ENCODE results near the gene CRKL.
A peak's percentile ranks its signal among the peaks of the same experiment; 100 is the strongest.
"Not testable (repeated sequence)": the region's sequence is repeated elsewhere in the genome, so short reads cannot be mapped to it uniquely, and the experiment has no call there.

The CRKL gene

GRCh38 chr22:20916916-20917810 lies at the start of gene CRKL:
TSS of gene CRKL (plus strand) at chr22:20917407. CDS start at chr22:20917935, 528 bp downstream.
- DNase-seq: peak; percentile 92 to 99 (median 98)
- intact Hi-C loops (cut with DNase I): loop anchor here (5.0 to 10.0 kb wide), 4 partner anchors 60 to 422 kb away; partner anchors contain the start of genes KLHL22, LZTR1, PI4KA and SNAP29

GRCh38 chr22:20868025-20868962 lies 48.9 kb upstream of the CRKL start:
- no peak for DNase-seq
- intact Hi-C loops (cut with DNase I): no loop called here

DNA sequence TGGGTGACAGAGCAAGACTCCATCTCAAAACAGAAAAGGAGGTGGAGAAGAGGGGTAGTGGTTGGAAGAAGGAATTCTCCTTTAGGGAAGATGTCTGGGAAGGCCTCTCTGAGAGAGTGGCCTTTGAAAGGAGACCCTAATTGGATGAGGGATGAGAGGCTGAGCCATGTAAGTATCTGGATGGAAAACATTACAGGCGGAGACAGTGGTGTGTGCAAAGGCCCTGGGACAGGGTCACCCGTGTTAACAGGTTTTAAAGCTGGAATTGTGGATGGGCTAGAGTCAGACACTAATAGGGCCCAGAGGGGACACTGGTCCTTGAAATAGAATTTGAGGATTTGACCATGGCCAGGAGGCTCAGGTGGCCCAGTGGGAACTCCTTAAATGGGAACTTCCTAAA lies 48.0 kb upstream of the CRKL start:
- DNase-seq: peak in 1 of 42 donors; percentile 19
- intact Hi-C loops (cut with DNase I): no loop called here

- intact Hi-C loops (cut with DNase I): no loop called here
These were observed 44.0 kb upstream of the CRKL start for GRCh38 chr22:20873214-20873613.

DNA sequence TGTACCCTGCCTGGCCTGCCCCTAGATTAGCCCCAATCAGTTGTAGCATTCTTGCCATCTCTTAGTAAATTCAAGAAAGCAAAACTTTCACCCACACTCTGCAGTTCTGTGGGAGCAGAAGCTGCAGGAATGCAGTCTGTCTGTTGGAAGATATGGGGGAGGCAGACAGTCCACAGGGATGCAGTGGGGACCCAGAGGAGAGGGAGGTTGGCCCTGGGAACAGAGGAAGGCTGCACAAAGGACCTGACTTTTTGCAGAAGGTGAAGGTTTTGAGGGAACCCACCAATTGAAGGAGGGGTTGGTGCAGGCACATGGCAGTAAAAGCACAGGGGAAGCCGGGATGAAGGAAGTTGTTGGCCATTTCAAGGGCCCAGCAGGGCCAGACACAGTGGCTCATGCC lies 41.9 kb upstream of the CRKL start:
- no peak for DNase-seq
- intact Hi-C loops (cut with DNase I): no loop called here

More at GRCh38 chr22:20873214-20873613, 44.0 kb upstream of the CRKL start:
- DNase-seq: no peak

DNA sequence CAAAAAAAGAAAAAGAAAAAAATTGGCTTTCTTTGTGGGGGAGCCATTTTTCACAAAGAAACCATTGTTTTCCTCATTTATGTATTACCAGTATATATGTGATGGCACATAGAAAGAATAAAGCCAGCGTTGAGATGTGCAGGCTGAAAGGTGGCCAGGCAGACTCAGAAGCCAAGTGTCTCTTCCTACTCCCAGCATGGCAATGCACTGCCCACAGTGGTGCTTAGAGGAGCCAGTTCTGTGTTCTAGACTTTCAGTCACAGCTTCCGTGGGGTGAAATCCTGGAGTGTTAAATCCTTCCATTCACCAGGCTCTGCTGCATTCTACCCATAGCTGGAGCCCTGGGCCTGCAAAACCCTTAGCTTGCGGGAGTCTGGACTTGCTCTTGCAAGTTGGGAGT lies 39.5 kb upstream of the CRKL start:
- no peak for DNase-seq
- intact Hi-C loops (cut with DNase I): no loop called here

- DNase-seq: no peak
- intact Hi-C loops (cut with DNase I): no loop called here
These were observed 36.0 kb upstream of the CRKL start for GRCh38 chr22:20881231-20881630.

- DNase-seq: no peak
- intact Hi-C loops (cut with DNase I): no loop called here
These were observed 35.1 kb upstream of the CRKL start for GRCh38 chr22:20881869-20882815.

GRCh38 chr22:20882855-20883254 lies 34.4 kb upstream of the CRKL start:
- intact Hi-C loops (cut with DNase I): no loop called here
- no peak for DNase-seq

- DNase-seq: no peak
- intact Hi-C loops (cut with DNase I): no loop called here
These were observed 32.8 kb upstream of the CRKL start for GRCh38 chr22:20884454-20884853.

DNA sequence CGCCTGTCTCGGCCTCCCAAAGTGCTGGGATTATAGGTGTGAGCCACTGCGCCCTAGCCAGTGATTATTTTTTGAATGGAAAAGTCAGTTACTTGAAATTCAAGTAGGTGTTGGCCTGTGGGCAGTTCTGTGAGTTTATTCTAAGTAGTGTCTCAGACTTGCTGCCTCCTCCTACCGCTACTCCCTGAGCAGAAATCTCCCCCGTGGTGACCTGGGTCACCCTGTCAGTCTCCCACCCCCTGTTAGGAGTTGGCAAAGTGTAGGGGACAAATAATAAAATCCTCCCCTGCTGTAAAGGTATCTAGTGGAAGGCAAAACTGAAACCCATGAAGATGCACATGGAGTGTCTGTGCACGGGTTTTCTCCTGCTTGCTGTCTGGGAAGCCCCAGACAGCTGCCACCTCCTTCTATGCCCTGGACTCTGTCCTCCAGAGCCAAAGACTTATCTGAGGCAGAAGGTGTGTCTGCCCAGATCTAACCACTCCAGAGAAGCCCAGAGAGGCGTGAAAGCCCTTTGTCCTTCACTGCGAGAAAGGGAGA lies 32.1 kb upstream of the CRKL start:
- no peak for DNase-seq
- intact Hi-C loops (cut with DNase I): no loop called here

DNA sequence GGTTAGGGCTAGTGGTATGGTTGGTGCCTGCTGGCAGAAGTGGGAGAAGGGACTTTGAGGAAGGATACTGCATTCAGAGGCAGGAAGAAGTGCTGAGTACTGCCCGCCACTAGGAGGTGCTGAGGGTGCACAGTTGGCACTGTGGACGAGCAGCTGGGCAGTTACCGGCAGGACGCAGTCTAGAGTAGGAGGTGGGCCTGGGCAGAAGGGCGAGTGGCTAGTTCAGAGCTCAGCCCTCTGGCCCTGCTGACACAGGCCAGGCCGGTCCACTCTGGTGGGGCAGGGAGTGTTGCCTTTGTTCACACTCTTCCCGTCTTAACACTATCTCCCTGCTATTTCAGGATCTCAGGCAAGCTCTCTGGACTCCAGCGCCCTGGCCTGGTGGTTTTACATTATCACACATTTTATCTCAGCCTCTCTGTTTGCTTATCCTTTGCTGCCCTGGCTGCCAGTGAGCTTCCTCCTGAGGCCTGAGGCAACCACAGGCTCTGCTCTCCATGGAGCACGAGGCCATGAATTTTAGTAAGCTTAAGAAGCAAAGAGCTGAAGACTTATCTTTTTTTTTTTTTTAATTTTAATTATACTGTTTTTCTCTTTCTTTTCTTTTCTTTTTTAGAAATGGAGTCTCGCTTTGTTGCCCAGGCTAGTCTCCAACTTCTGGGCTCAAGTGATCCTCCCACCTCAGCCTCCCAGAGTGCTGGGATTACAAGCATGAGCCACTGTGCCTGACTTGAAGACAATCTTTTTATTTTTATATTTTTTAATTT lies 31.5 kb upstream of the CRKL start:
- DNase-seq: peak; percentile 62 to 89 (median 78)
- intact Hi-C loops (cut with DNase I): no loop called here

DNA sequence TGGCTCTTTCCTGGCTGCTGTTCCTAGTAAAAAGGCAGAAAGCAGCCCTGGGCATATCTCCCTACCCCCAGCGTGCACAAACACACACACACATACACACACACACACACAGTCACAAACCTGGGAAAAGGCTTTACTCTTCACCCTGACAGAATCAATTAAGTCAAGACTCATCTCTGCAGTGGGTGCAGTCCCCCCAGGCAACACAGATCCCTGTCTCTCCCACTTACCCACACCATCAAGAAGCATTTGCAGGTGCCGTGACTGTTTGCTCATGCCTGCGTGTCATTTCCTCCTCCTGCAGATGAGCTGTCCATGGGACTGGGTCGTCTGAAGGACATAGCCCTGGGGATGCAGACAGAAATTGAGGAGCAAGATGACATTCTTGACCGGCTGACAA lies 29.8 kb upstream of the CRKL start:
- DNase-seq: no peak
- intact Hi-C loops (cut with DNase I): no loop called here

DNA sequence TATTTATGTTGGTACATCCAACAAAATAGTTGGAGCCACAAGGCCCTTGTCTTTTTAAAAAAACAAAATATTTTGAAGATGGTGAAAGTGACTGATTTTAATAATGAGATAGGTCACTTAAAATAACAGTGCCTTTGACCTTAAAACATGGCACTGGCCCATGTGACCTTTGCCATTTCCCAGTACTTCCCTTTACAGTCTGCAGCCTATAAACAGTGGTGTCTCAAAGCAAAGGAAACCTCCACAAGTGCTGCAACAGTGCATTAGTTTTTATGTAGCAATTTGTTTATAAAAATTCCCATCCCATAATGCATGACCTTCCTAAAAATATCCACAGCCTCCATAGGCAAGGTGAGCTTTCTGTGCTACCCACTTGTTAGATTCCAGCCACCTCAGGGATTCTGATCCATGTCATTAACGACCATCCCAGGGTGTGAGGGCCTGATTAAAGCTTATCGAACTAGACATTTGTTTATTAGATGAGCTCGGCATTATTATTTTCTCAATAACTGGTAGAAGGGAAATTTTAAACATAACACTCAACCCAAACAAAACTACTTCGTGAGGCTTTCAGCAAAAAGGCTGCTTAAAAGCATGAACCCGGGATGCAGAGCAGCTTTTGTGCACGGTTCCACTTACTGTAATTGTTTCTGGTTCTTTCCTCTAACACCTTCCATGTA lies 28.0 kb upstream of the CRKL start:
- no peak for DNase-seq
- intact Hi-C loops (cut with DNase I): no loop called here

DNA sequence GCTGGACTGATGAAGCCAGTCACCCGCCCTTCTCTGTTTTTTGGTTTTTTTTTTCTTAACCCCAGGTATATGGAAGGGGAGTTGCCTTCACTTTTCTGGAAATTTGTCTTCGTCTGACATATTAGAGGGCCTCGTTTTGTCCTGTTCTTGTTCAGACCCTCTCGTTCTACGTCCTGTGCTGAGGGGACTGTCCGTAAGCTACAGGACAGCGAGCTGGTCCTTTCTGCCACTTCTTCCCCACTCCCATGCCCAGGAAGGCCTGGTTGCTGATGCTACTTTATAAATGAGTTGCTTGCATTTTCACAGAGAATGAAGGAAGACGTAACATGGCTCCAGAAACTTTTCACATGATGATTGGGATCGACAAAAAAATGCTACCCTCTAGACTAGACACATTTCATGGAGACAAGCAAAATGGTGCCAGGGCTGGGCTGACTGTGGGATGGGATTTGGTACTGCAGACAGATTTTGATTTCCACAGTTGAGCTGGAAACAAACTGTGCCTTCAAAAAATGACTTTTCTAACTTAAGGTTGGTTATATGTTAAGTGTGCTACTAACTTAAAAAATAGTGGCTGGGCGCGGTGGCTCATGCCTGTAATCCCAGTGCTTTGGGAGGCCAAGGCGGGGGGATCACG lies 27.2 kb upstream of the CRKL start:
- intact Hi-C loops (cut with DNase I): no loop called here
- DNase-seq: no peak

DNA sequence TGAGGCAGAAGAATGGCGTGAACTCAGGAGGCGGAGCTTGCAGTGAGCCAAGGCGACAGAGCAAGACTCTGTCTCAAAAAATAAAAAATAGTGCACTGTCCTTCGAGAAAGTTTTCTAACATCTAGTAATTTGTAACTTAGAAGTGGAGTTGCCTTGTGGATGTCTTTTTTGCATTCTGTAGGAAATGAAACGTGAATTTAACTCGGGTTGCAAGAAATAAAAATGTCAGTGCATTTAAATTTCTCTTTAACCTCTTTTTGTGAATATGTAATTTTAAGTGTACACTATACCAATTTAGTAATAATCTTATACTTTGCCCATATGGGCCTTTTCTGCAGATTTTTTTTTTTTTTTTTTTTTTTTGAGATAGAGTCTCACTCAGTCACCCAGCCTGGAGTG lies 26.2 kb upstream of the CRKL start:
- intact Hi-C loops (cut with DNase I): no loop called here
- no peak for DNase-seq

- DNase-seq; intact Hi-C loops (cut with DNase I): not testable (repeated sequence)
These were observed 19.5 kb upstream of the CRKL start for GRCh38 chr22:20897737-20898136.

All from head of caudate nucleus (tissue), 42 donors.